ENCODE measurements around the gene LGALSL.

LGALSL gene

DNA sequence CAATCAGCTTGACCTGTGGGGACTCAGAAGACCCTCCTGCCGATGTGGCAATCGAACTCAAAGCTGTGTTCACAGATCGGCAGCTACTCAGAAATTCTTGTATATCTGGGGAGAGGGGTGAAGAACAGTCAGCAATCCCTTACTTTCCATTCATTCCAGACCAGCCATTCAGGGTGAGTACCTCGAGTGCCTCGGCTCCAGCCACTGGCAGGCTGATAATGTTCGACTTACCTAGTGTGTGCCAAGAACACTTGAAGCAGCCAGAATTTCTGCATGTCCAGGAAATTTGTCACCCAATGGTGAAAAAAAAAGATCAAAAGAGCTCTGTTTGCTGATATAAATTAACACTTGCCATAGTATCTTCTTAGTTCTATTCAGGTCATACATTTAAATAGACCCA, 2.3 kb downstream of the LGALSL start:
- no peak for DNase-seq (ENCODE audit: low read depth)
- no peak overlapping the region for H3K4me3 ChIP-seq (ENCODE audit: low read depth, low read length)
- no peak for TF ChIP-seq MYC (IDR thresholded peaks at IDR 0.05; ENCODE audit: low read depth, low read length)
- TF ChIP-seq, protein P1, sequence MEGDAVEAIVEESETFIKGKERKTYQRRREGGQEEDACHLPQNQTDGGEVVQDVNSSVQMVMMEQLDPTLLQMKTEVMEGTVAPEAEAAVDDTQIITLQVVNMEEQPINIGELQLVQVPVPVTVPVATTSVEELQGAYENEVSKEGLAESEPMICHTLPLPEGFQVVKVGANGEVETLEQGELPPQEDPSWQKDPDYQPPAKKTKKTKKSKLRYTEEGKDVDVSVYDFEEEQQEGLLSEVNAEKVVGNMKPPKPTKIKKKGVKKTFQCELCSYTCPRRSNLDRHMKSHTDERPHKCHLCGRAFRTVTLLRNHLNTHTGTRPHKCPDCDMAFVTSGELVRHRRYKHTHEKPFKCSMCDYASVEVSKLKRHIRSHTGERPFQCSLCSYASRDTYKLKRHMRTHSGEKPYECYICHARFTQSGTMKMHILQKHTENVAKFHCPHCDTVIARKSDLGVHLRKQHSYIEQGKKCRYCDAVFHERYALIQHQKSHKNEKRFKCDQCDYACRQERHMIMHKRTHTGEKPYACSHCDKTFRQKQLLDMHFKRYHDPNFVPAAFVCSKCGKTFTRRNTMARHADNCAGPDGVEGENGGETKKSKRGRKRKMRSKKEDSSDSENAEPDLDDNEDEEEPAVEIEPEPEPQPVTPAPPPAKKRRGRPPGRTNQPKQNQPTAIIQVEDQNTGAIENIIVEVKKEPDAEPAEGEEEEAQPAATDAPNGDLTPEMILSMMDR (IDR thresholded peaks at IDR 0.05; ENCODE audit: low read depth, low read length), result no peak
- TF ChIP-seq, protein P2, sequence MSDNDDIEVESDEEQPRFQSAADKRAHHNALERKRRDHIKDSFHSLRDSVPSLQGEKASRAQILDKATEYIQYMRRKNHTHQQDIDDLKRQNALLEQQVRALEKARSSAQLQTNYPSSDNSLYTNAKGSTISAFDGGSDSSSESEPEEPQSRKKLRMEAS (IDR thresholded peaks at IDR 0.05; ENCODE audit: low read depth, low read length), result no peak
- no peak for TF ChIP-seq POLR2A (IDR thresholded peaks at IDR 0.05; ENCODE audit: extremely low read depth, insufficient read length)

DNA sequence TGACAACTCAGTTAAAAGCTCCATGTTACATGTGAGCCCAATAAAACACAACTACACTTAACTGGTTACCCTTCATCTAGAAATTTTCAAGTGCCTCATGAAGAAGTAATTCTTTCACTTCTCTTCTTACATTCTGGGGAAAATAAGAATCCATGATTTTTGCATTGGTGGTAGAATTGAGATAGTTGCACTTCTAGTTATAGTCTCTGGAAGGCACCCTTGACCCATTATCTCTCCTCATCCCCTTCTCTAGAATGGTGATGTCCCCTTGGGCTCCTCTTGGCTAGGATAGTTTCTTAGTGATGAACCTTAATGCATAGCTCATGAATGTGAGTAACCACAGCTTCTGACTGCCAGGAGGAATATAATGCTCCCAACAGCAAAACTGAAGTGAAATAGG, 3.6 kb downstream of the LGALSL start:
- TF ChIP-seq, protein P2 (IDR thresholded peaks at IDR 0.05; ENCODE audit: low read depth, low read length), result no peak
- TF ChIP-seq MYC (IDR thresholded peaks at IDR 0.05; ENCODE audit: low read depth, low read length), result no peak
- TF ChIP-seq, protein P1 (IDR thresholded peaks at IDR 0.05; ENCODE audit: low read depth, low read length), result no peak
- TF ChIP-seq POLR2A (IDR thresholded peaks at IDR 0.05; ENCODE audit: extremely low read depth, insufficient read length), result no peak
- peak; percentile 39 for DNase-seq (ENCODE audit: low read depth)
- H3K4me3 ChIP-seq (ENCODE audit: low read depth, low read length), result no peak overlapping the region

DNA sequence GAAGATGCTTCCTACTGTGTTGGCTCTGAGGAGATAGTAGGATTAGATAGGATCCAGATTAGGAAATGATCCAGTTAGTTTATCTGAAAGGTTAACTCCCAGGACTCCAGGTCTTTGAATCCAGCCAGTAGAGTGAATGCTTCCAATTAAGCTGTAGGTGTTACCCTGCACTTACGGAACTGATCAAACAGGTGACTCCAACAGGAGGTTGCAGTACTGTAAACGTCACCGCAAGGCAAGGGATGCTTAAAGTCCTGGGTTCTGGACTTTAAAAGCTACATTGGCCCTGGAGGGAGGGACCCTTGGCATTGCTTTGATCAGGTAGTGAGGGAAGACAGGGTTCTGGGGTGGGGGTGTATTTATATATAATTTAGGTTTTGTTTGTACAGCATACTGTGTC, 5.6 kb downstream of the LGALSL start:
- TF ChIP-seq, protein P2 (IDR thresholded peaks at IDR 0.05; ENCODE audit: low read depth, low read length), result no peak
- TF ChIP-seq MYC (IDR thresholded peaks at IDR 0.05; ENCODE audit: low read depth, low read length) (no peak), POLR2A (IDR thresholded peaks at IDR 0.05; ENCODE audit: extremely low read depth, insufficient read length) (no peak)
- TF ChIP-seq, protein P1 (IDR thresholded peaks at IDR 0.05; ENCODE audit: low read depth, low read length), result no peak
- H3K4me3 ChIP-seq (ENCODE audit: low read depth, low read length), result no peak overlapping the region
- DNase-seq (ENCODE audit: low read depth), result no peak

DNA sequence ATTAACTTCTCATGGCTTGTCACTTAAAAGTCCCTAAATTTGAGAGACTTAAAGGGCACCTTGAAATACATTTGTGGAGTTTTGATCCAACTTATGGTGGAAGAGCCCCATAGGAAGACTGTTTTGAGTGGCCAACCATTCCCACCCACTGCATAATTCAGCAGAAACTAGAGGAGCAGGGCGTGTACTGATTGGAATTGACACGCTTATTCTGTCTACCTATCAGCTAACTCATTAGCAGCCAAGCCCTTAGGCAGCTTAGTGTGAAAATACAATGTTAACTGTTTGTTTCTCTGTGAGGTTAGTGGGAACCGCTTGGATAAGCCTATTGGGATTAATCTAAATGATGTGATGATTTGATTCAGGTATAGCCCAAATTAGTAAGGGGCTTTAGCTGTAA, 6.4 kb downstream of the LGALSL start:
- TF ChIP-seq, protein P1 (IDR thresholded peaks at IDR 0.05; ENCODE audit: low read depth, low read length), result no peak
- TF ChIP-seq, protein P2 (IDR thresholded peaks at IDR 0.05; ENCODE audit: low read depth, low read length), result no peak
- H3K4me3 ChIP-seq (ENCODE audit: low read depth, low read length), result no peak overlapping the region
- no peak for DNase-seq (ENCODE audit: low read depth)

DNA sequence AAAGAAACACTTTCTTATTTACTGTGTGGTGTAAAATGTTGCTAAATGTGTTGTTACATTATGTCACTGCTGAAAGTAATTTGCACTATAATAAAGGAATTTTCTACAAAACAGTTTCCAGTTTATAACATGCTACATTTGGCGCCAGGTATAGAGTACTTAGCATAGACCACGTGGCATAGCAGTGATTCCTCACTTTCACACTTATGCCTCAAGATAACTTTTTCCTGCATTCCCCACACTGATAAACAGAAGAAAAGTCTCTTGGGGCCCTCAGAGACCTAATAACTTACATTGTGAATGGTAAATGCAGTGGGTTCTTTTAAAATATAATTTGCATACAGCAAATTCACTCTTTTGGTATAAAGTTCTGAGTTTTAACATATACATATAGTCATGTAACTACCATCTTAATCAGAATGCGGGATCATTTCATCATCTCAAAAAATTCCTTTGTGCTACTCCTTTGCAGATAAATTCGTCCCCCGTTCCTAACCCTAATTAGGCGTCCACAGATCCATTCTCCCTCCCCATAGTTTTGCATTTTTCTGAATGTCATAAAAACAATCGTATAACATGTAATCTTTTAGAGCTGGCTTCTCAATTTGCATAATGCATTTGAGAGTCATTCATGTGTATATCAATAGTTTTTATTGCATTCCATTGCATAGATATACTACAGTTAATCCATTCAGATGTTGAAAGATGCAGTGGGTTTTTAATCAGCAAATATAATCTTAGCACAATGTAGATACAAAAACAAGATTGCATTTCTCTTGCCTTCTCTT, 7.5 kb downstream of the LGALSL start:
- TF ChIP-seq, protein P2 (IDR thresholded peaks at IDR 0.05; ENCODE audit: low read depth, low read length), result no peak
- TF ChIP-seq, protein P1 (IDR thresholded peaks at IDR 0.05; ENCODE audit: low read depth, low read length), result no peak
- TF ChIP-seq POLR2A (IDR thresholded peaks at IDR 0.05; ENCODE audit: extremely low read depth, insufficient read length), result no peak
- TF ChIP-seq MYC (IDR thresholded peaks at IDR 0.05; ENCODE audit: low read depth, low read length), result no peak
- DNase-seq (ENCODE audit: low read depth), result no peak
- H3K4me3 ChIP-seq (ENCODE audit: low read depth, low read length), result no peak overlapping the region

Measured in NB4 (cell line).